Measurements from ENCODE around the gene CCDC148. TPM values are rescaled to one million over a fixed set of nuclear protein-coding genes. Genes with fewer than 3 reads are reported as not detected.
"Not testable (repeated sequence)": the region's sequence is repeated elsewhere in the genome, so short reads cannot be mapped to it uniquely, and the experiment has no call there.

The CCDC148 gene
- total RNA-seq, 1 donor from 2014 or later: 32.6 TPM

DNA sequence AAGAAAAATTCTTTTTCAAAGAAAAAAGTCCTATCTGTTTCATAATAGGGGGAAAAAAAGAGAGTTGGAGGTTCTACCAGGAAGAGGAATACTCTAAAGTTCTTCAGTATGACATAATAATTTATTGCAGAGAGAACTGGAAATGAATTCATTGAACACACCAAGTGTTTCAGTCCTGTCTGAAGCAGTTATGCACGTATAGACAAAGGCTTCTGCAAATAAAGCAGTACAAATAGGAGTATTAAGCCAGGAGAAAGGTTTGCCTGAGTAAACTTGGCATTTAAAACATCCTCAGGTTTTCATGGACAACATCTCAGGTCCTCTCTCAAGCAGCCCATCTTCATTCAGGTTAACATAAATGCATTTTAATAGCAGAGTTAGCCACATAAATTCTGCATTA, 141.6 kb downstream of the CCDC148 start:
- no peak for DNase-seq (ENCODE audit: low spot score in 2 of 2)
- no peak for FAIRE-seq

DNA sequence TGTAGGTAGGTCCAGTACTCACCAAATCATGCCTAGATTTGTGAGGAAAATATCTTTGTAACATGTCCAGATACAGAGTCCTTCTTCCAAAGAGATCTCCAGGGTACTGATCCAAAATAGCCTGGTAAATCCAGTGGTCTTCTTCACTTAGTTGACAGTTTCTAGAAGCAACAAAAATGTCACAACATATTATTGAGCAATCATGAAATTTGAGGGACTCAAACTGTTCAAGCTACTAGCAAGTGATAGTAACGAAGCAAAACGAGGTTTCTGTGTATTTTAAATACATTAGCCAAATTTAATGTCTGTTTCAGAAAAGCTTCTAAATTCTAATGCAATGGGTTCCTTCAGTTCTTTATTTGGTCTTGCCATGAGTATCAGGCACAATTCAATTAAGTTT, 142.8 kb downstream of the CCDC148 start:
- FAIRE-seq (no peak), DNase-seq (ENCODE audit: low spot score in 2 of 2) (no peak)

DNA sequence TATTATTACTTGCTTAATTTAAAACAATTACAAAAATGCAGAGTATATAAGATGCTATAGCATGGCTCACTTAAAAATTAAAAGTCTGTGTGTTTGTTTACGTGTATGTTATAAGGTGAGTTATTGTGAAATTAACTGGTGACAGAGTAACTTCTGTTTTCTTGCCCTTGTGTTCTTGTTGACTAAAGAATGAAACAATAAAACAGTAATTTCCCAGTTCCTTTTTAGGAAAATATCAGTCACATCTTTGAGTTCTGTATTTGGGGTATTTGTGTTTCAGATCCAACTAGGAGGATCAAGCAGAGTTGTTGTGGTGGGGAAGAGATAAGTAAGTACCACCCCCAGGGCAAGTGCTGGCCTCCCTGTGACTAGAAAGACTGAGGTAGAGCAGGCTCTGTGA, 143.6 kb downstream of the CCDC148 start:
- no peak for DNase-seq (ENCODE audit: low spot score in 2 of 2)
- FAIRE-seq: no peak

DNA sequence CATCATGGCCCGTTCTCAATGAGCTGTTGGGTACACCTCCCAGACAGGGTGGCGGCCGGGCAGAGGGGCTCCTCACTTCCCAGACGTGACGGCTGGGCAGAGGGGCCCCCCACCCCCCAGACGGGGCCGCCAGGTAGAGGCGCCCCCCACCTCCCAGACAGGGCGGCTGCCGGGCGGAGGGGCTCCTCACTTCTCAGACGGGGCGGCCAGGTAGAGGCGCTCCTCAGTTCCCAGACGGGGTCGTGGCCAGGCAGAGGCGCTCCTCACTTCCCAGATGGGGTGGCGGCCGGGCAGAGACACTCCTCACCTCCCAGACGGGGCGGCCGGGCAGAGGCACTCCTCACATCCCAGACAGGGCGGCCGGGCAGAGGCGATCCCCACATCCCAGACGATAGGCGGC, 146.1 kb downstream of the CCDC148 start:
- DNase-seq (ENCODE audit: low spot score in 2 of 2); FAIRE-seq: not testable (repeated sequence)

DNA sequence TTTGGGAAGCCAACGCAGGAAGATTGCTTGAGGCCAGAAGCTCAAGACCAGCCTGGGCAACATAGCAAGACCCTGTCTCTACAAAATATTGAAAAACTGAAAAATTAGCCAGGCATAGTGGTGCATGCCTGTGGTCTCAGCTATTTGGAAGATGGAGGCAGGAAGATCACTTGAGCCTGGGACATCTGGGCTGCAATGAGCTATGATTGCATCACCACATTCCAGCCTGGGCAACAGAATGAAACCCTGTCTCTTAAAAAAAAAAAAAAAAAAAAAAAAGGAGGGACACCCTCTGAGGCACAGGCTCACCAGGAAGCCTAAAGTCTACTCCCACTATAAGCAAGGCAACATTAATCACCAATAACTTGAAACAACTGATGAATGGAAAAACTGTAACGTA, 151.1 kb downstream of the CCDC148 start:
- no peak for DNase-seq (ENCODE audit: low spot score in 2 of 2)
- no peak for FAIRE-seq

DNA sequence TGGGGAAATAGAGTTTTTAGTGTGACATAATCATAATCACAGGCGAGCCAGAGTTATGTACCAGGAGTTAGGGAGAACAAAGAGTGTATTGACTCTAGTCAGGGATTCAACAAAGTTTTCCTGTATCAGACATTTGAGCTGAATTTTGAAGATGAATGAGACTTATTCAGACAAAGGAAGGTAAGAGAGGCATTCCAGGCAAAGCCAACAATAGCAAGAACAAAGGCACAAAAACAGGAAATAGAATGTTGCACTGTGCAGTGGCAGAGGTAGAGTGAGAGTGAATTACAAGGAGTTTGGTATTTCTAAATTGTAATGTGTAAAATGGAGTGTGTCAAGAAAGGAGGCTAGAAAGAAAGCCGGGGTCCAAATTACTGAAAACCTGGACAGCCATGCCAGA, 156.2 kb downstream of the CCDC148 start:
- DNase-seq (ENCODE audit: low spot score in 2 of 2): no peak
- FAIRE-seq: no peak

DNA sequence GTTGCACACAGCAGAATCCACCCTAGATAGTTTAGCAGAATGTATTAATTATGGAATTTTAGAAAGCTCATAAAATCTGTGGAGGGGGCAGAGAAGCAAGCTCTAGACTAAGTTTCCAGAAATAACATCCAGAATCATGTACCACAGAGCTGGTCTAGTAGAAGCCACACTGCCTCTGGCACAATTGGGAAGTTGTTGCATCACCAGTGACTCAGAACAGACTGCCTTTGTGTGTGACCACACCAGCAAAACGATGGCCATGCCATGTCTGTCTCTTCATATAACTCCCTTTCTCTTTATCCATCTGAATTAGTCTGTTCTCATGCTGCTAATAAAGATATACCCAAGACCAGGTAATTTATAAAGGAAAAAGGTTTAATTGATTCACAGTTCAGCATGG, 158.9 kb downstream of the CCDC148 start:
- DNase-seq (ENCODE audit: low spot score in 2 of 2) (no peak), FAIRE-seq (no peak)

DNA sequence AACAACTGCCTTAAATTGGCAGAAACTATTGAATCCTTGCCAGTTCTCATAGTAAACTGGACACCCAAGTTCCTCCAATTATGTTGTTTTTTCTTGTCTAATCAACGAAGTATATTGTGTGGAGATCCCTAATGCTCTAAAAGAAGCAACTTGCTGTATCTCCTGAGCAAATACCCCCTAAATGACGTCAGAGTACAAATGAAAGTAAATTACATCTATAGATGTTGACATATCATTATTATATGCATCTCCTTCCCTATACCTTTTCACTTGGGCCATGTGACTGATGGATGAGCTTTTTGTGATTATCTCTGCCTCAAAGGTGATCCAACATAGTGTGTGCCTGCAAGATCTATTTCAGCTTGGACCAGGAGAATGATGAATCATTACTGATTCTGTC, 159.4 kb downstream of the CCDC148 start:
- FAIRE-seq (no peak), DNase-seq (ENCODE audit: low spot score in 2 of 2) (no peak)

DNA sequence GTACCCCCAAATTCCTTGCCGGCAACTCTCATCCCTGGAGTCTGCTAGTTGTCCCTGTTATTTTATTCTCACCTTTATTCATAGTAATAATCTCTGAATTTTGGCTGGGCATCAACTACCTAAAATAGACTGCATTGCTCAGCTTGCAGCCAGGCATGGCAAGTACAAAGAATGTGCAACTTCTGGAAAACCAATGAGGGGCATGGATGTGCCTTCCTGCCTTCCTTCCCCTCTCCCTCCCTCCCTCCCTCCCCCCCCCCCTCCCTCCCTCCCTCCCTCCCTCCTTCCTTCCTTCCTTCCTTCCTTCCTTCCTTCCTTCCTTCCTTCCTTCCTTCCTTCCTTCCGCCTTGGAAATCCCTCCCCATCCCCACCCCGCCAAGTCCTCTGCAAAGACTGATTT, 162.8 kb downstream of the CCDC148 start:
- no peak for FAIRE-seq
- no peak for DNase-seq (ENCODE audit: low spot score in 2 of 2)

DNA sequence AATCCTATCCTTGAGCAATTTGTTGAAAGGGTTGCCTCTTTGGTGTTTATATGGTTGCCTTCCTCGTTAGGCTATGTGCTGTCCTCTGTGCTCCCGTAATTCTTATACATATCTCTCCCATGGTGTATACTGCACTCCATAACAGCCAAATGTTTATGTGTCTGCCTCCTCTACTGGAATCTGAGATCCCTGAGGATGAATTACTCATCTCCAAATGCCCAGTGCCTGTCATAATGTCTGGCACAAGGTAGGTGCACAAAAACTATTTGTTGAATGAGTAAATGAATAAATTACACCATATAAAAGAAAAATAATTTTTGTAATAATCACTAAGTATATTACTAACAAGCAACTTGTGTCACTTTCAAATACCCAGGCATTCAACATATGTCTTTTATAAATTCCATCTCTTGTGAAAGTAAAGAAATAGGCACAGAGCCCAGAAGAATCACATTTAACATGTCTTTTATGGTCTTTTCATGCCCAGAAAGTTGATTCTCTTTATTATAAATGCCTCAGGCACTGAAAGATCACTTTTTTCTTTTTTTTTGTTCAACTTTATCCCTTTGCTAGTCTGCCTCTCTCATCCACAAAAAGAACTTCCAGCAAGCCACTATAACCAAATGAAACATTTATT, 164.9 kb downstream of the CCDC148 start:
- FAIRE-seq (no peak), DNase-seq (ENCODE audit: low spot score in 2 of 2) (no peak)

DNA sequence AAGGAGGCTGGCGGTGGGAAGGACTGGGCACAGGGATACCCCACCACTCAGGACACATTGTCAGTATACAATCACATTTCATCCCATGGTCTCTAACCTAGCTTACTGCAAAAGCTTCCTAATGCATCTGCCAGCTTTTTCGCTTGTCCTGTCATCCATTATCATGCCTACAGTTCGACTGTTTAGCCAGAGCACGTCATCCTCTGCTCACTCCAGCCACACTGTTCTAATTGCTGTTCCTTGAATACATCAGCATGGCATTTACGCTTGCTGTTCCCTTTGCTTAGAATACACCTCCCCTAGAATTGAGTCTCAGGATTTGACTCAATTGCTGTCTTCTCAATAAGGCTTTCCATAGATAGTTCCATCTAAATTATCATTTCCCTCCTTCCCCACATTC, 166.3 kb downstream of the CCDC148 start:
- FAIRE-seq (no peak), DNase-seq (ENCODE audit: low spot score in 2 of 2) (no peak)

DNA sequence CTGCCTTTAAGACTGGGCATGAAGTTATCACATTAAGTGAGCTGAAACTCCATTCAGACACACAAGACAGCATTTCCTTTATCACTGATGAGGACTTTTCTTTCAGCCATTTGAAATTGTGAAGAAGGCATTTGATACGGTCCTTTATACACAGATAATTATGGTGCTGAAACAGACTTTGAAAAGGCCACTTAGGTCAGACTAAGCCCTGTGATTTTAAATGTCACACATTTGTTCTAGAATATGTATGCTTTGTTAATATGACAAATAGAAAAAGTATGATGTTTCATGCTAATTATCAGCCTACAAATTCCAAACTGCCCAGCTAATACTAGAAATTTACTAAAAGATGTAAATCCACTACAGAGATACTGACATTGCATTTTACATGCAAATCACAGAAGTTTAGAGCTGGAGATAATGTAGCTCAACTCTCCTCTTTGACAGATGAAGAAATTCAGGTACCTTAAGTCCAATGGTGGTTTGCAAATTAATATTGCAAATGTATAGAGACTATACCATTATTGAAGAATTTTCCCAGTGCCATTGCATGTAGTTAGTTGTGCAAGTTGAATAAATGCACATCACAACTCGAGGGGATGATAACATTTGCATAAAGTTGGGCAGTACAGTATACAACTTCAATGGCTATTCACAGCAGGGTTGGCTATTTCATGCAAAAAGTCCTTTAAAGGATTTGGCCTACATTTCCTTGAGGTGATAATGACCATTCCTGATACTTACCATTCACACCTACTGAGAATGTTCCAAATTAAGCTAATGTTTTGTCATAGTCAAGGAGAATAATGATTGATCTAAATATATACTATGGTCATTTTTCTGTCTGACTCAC, 179.7 kb downstream of the CCDC148 start:
- no peak for FAIRE-seq
- no peak for DNase-seq (ENCODE audit: low spot score in 2 of 2)

DNA sequence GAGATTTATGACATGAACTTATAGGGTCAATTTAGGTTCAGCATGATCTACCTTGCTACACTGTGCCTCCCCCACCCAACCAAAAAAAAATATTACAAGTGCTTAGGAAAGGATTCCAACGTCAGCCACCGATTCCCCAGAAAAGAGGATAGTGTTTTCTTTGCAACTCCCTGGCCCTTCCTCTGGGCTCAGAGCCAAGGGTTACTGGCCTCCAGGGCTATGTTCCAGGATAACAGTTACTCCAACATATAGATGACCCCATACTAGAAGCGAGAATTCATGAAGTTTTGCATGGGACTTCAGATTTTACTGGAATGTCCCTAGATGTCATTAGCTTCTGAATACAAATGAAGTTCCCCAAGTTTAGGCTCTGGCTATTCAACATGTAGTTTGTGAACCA, 182.8 kb downstream of the CCDC148 start:
- DNase-seq (ENCODE audit: low spot score in 2 of 2): no peak
- FAIRE-seq: no peak

DNA sequence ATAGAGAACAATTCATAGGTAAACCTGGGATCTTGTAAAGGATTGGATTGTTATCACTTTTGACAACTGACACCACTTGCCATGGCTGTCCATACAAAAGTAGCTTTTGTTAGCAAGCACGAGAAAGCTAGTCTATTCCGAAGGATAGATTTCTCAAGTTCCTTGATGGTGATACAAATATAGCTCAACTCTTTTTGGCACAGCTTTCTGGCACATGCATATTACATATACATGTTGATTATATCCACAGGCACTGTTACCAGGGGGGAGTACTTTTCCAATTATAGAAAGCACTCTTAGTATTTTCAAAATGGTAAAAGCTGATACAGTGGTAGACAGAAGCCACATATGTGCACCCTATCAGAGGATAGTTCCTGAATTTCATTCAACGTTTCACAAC, 186.0 kb downstream of the CCDC148 start:
- DNase-seq (ENCODE audit: low spot score in 2 of 2) (no peak), FAIRE-seq (no peak)

DNA sequence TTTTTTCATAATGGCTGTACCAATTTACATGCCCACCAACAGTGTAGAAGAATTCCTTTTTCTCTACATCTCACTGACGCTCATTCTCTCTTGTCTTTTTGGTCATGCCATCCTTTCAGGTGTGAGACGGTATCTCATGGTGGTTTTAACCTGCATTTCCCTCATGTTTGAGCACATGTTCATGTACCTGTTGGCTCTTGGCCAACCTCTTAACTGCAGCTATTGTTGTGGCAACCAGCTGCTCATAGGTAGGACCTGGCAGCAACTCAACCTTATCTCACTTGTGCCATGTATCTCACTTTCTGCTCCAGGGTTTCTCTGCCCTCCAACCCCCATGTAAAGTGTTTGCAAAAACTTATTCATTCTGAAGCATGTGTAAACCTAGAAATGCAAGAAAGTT, 187.4 kb downstream of the CCDC148 start:
- no peak for FAIRE-seq
- DNase-seq (ENCODE audit: low spot score in 2 of 2): no peak

DNA sequence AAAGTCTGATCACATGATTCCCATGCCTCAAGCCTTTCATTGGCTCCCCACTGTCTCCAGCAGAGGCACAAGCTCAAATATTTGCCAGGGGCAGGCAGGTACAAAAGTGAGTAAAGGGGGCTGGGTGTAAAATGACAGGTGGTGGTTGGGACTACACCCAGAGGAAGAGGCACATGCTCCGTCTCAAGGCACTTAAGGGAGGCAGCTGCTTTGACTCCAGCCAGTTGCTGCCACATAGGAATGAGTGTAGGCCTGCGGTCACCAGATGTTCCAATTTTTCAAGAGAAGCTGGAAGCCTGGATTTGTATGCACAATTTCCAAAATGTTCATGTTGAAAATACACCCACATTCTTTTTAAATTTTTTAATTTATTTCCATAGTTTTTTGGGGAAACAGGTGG, 190.4 kb downstream of the CCDC148 start:
- FAIRE-seq (no peak), DNase-seq (ENCODE audit: low spot score in 2 of 2) (no peak)

DNA sequence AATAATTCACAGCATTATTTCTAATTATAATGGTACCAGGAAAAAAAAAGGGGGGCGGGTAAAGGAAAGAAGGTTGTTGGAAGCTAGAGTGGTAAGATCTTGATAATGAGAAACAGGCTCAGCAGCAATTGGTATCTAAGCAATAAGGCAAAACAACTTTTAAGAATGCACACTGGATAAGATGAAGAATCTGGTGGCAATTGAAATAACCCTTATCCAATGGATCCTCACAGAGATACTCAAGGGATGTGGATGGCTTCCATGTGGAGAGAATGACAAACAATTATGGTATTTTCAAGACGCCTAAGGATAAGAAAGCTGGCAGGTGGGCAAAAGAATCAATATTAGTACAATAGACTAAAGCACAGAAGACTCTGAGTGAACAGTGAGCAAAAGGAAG, 201.3 kb downstream of the CCDC148 start:
- DNase-seq (ENCODE audit: low spot score in 2 of 2) (no peak), FAIRE-seq (no peak)

DNA sequence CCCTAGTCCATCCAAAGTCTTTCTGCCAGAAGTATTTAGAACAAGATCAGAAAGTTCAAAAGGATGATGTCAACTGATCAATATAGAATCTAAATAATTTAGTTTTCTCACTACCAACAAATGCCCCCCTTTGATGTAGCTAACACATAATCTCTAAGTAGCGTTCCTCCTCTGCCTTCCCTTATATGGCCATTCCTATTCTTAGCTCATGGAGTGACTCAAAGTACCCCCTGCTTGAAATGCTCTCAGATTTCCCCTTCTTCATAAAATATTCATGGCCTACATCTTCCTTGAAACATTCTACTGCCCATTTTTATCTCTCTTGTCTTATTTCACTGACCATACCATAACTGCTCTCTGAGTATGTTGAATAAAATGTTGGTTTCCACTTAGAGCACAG, 203.4 kb downstream of the CCDC148 start:
- FAIRE-seq (no peak), DNase-seq (ENCODE audit: low spot score in 2 of 2) (no peak)

DNA sequence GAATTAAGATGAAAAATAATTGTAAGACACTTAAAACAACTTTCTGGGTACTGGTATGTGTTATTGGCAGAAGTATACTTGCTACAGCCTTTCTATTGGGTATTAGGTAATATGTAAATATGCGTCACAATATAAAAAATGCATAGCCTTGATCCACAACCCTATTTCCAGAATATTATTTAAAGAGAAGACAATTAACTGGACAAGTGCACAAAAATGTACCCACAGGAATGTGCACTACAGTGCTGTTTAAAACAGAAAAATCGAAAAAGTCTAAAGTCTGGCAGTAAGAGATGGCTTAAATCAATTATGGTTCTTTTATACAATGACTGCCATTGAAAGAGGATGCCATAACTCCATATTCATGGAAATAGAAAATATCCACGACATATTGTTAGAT, 205.2 kb downstream of the CCDC148 start:
- FAIRE-seq: no peak

DNA sequence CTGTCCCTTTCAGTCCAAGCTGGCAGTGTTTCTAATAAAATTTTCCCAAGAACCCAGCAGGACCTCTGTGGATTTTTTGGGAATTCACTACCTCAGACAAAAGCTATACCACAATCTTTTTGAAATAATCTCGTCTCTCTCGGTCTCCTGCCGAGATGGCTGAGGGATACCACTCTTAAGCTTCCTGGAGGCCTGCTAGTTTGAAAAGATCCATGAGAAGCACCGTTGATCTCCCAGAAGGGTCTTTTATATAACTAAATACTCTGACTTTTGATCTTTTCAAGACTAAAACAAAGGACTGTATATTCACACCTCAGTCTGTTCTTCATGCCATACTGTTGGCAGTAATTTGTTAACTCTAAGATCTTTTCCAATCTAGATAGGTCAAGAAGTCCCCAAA, 213.2 kb downstream of the CCDC148 start:
- DNase-seq (ENCODE audit: low spot score in 2 of 2): no peak

More for the DNA sequence above, 205.2 kb downstream of the CCDC148 start:
- no peak for DNase-seq (ENCODE audit: low spot score in 2 of 2)

DNA sequence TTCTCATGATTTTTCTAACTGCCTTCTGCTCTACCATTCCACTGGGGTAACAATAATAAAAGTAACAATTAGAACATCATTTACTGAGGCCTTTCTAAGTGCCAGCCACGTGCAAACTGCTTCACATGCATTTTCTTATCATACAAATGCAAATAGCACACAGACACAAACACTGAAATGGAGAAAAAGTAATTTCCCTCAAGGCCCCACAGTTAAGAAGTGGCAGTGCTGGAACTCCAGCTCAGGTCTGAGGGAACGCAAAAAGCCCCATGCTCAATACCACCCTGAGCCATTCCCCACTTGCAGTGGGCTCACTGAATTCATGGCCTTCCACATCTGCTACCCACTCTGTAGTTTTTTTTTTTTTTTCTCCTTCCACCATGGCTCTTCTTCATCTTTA, 214.3 kb downstream of the CCDC148 start:
- no peak for FAIRE-seq
- DNase-seq (ENCODE audit: low spot score in 2 of 2): no peak

More for the DNA sequence above, 213.2 kb downstream of the CCDC148 start:
- no peak for FAIRE-seq

DNA sequence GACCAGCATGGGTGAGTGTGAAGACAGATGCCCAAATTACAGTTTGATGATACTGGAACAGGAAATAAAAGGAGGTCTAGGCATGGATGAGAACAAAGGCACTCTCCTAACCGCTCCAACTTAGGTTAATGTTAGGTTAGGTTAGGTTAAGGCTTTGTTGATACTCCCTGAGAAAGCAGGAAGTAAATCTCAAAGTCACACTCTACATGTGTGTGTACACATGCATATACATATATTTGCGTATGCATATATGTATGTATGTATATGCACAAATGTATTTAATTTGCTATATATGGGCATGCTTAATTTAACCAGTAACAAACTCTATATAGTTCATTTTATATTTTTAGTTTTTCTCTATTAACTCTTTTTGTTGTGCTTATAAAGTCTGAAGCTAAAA, 215.6 kb downstream of the CCDC148 start:
- DNase-seq (ENCODE audit: low spot score in 2 of 2) (no peak), FAIRE-seq (no peak)
